IMR-90 (cell line): ENCODE measurements around the gene KCNK17. TPM values are rescaled to one million over a fixed set of nuclear protein-coding genes. Genes with fewer than 3 reads are reported as not detected.

Experiments used
- ATAC-seq: fragments of 200-7000 bp; cut with Tn5 transposase; 2 replicates; pipeline ENCODE4 v1.9.1; 2020; ENCODE audit warnings: low read depth, mild to moderate bottlenecking, moderate library complexity
- BruUV-seq: library from RNA; stranded (reverse); fragments of 400-500 nt; replicated peaks from 2 replicates; lab custom pipeline; 2021; lab: Mats Ljungman, UMichigan
- CTCF ChIA-PET: fragments of 300-600 bp; formaldehyde crosslinking; extraction: SDS; loops from one replicate; lab custom pipeline; 2021; ENCODE audit warnings: antibody characterized with exemption; lab: Yijun Ruan, JAX
- POLR2A ChIA-PET: fragments of 300-600 bp; sonication (Branson Sonifier 250); formaldehyde crosslinking; loops from one replicate; lab custom pipeline; 2022; ENCODE audit warnings: antibody characterized with exemption; ENCODE audit not compliant: unreplicated experiment; lab: Charles Lee
- DNase-seq: peaks from one replicate; pipeline ENCODE4 v3.0.0; 2013
- H2AFZ ChIP-seq: replicated peaks from 2 replicates; pipeline ENCODE3; 2013; ENCODE audit warnings: low read length, mild to moderate bottlenecking; ENCODE audit not compliant: poor library complexity
- H2AK5ac ChIP-seq: 2 replicates; pipeline ENCODE4 v1.6.1; 2013; ENCODE audit warnings: low read depth, low read length, inconsistent platforms
- H2AK9ac ChIP-seq: replicated peaks from 2 replicates; pipeline ENCODE3; 2013; ENCODE audit warnings: mild to moderate bottlenecking, low read depth, low read length, moderate library complexity; ENCODE audit not compliant: poor library complexity
- H2BK120ac ChIP-seq: 2 replicates; pipeline ENCODE4 v1.6.1; 2013; ENCODE audit warnings: low read depth, low read length, inconsistent platforms
- H2BK15ac ChIP-seq: 3 replicates; pipeline ENCODE4 v1.6.1; 2013; ENCODE audit warnings: low read depth, low read length, inconsistent platforms
- H2BK20ac ChIP-seq: 2 replicates; pipeline ENCODE4 v1.6.1; 2013; ENCODE audit warnings: low read depth, mild to moderate bottlenecking, inconsistent platforms, low read length, moderate library complexity
- H2BK5ac ChIP-seq: 2 replicates; pipeline ENCODE4 v1.6.1; 2013; ENCODE audit warnings: mild to moderate bottlenecking, low read depth, low read length, inconsistent platforms; ENCODE audit not compliant: poor library complexity, severe bottlenecking
- H3K14ac ChIP-seq: replicated peaks from 2 replicates; pipeline ENCODE4 v1.6.1; 2013; ENCODE audit warnings: low read depth, low read length, inconsistent platforms
- H3K18ac ChIP-seq: 2 replicates; pipeline ENCODE4 v1.6.1; 2013; ENCODE audit warnings: low read depth, low read length, control low read depth
- H3K23ac ChIP-seq: 2 replicates; pipeline ENCODE4 v1.6.1; 2013; ENCODE audit warnings: low read depth, low read length, inconsistent platforms
- H3K27ac ChIP-seq: 2 replicates; pipeline ENCODE4 v1.5.1; 2013; ENCODE audit warnings: mild to moderate bottlenecking, control low read depth, low read length; ENCODE audit not compliant: insufficient read depth
- H3K27me3 ChIP-seq: 2 replicates; pipeline ENCODE4 v1.6.1; 2013; ENCODE audit warnings: low read length; ENCODE audit not compliant: control insufficient read depth, insufficient read depth
- H3K36me3 ChIP-seq: 2 replicates; pipeline ENCODE4 v1.6.1; 2013; ENCODE audit warnings: low read length, mixed read lengths; ENCODE audit not compliant: control insufficient read depth, insufficient read depth
- H3K4ac ChIP-seq: 2 replicates; pipeline ENCODE4 v1.6.1; 2013; ENCODE audit warnings: low read depth, low read length, inconsistent platforms
- H3K4me1 ChIP-seq: 2 replicates; pipeline ENCODE4 v1.6.1; 2013; ENCODE audit warnings: low read length, mixed read lengths; ENCODE audit not compliant: control insufficient read depth, insufficient read depth
- H3K4me2 ChIP-seq: 2 replicates; pipeline ENCODE4 v1.6.1; 2013; ENCODE audit warnings: low read depth, mild to moderate bottlenecking, control low read depth, low read length, moderate library complexity
- H3K4me3 ChIP-seq: 2 replicates; pipeline ENCODE4 v1.5.1; 2013; ENCODE audit warnings: low read depth, mild to moderate bottlenecking, control low read depth, low read length, moderate library complexity; ENCODE audit not compliant: insufficient read depth
- H3K56ac ChIP-seq: 2 replicates; pipeline ENCODE4 v1.6.1; 2013; ENCODE audit warnings: low read length, inconsistent platforms; ENCODE audit not compliant: insufficient read depth; ENCODE audit errors: extremely low read depth
- H3K79me1 ChIP-seq, 2 experiments: 2 replicates each; pipeline ENCODE4 v1.6.1; 2013; ENCODE audit warnings: low read length in 2 of 2, inconsistent platforms in 1 of 2, low read depth in 1 of 2
- H3K9ac ChIP-seq: 2 replicates; pipeline ENCODE4 v1.6.1; 2013; ENCODE audit warnings: low read depth, low read length, control low read depth
- H3K9me1 ChIP-seq: 2 replicates; pipeline ENCODE4 v1.6.1; 2013; ENCODE audit warnings: low read length, inconsistent platforms; ENCODE audit not compliant: insufficient read depth
- H3K9me3 ChIP-seq: 2 replicates; pipeline ENCODE4 v1.6.1; 2013; ENCODE audit warnings: low read length; ENCODE audit not compliant: control insufficient read depth, insufficient read depth
- H4K20me1 ChIP-seq: 2 replicates; pipeline ENCODE4 v1.6.1; 2013; ENCODE audit warnings: low read length, inconsistent platforms; ENCODE audit not compliant: insufficient read depth
- H4K5ac ChIP-seq: 2 replicates; pipeline ENCODE4 v1.6.1; 2013; ENCODE audit warnings: mild to moderate bottlenecking, low read depth, low read length, control low read depth
- H4K8ac ChIP-seq, 2 experiments: 2 replicates each; pipeline ENCODE4 v1.6.1; 2013; ENCODE audit warnings: low read depth in 2 of 2, low read length in 2 of 2, control low read depth in 1 of 2, inconsistent platforms in 1 of 2
- H4K91ac ChIP-seq: 2 replicates; pipeline ENCODE4 v1.6.1; 2013; ENCODE audit warnings: low read depth, low read length, inconsistent platforms; ENCODE audit not compliant: insufficient read depth
- POLR2A ChIP-seq: IDR thresholded peaks from 2 replicates; pipeline ENCODE4 v1.6.1; 2012; ENCODE audit warnings: mild to moderate bottlenecking, low read depth, low read length
- RFX5 ChIP-seq: IDR thresholded peaks from 2 replicates; pipeline ENCODE4 v1.8.0; 2012; ENCODE audit warnings: low read depth, mild to moderate bottlenecking, low read length, moderate library complexity
- WGBS, 2 experiments: methylation state at CpG; one replicate each; pipeline versions ENCODE4 v1.1.5 to v1.1.7; 2013; ENCODE audit warnings: missing lambda C conversion rate in 2 of 2; ENCODE audit not compliant: insufficient read length in 1 of 2; ENCODE audit errors: extremely low coverage in 2 of 2; 5-methylcytosine and 5-hydroxymethylcytosine counted together
- dilution Hi-C: fragments of 300-500 bp; cut with HindIII; formaldehyde crosslinking; loops from one replicate; pipeline ENCODE4 v1.14.3; 2018; ENCODE audit warnings: low sequenced_read_pairs; ENCODE audit not compliant: unreplicated experiment
- in situ Hi-C: fragments of 300-500 bp; cut with MboI; formaldehyde crosslinking; loops from 3 replicates; pipeline ENCODE4 v1.14.3; 2019; ENCODE audit warnings: low sequenced_read_pairs, inconsistent platforms, mixed read lengths
- intact Hi-C: fragments of 100-400 bp; cut with micrococcal nuclease; formaldehyde crosslinking; loops from 2 replicates; pipeline ENCODE4 v1.10.0; 2022
- polyA plus RNA-seq, 3 experiments: library from polyadenylated mRNA; depleted of rRNA; stranded (reverse); fragments of >200 nt; gene quantifications; 2 replicates each; pipeline ENCODE4 v1.2.3, GENCODE V29; 2012; ENCODE audit warnings: low replicate concordance in 1 of 3
- total RNA-seq: library from RNA; depleted of rRNA; stranded (reverse); fragments of >200 nt; gene quantifications from 2 replicates; pipeline ENCODE4 v1.2.3, GENCODE V29; 2012

The KCNK17 gene
- total and polyA plus RNA-seq, 2 of the 4 experiments (the other 2 are of a cell fraction), result not detected

DNA sequence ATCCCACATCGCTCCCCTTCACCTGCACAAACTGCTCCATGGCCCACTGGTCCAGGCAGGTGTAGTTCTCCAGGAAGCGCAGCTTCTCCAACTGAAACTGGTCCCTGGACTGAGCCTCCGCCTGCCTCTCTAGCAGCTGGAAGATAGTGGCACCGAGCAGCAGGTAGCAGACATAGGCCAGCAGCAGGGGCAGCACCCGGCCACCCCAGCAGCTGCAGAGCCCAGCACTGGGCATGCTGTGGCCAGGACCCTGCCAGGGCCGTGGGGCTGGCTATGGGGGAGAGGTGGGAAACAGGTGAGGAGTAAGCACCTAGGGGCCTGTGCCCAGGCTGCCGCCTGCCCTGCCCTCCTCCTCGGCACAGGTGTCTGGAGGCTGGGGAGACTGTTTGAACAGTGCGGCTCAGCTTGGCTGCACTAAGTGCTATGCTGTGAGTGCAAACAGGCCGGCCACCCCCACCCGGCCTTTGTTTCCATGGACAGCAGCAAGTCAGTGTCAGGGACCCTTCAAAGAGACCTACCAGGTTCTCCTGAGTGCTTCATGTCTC is 8.2 kb upstream of the KCNK17 start, which contains the start of gene KCNK16:
Gene KCNK16 (minus strand): TSS at position 397 of the 545 bp plus-strand sequence. CDS start 162 bp downstream, at position 235.
- H4K5ac ChIP-seq, result no peak within 1 kb of the TSS
- no peak within 1 kb of the TSS for H3K56ac ChIP-seq
- DNase-seq (no peak), ATAC-seq (no peak)
- WGBS, 2 experiments, result 19% methylated on average over 2 of the region's 11 CpGs; no CpG with 5 or more reads in 1 of the 2 experiments
- CTCF ChIA-PET, result no interaction called here
- no peaks in the 10 kb centered on the region for H3K79me1 ChIP-seq
- no peak within 1 kb of the TSS for H2BK15ac ChIP-seq
- H2BK5ac ChIP-seq, result no peak within 1 kb of the TSS
- no peaks in the 10 kb centered on the region for H4K20me1 ChIP-seq
- no peak within 1 kb of the TSS for H3K4me3 ChIP-seq
- H3K18ac ChIP-seq, result no peak within 1 kb of the TSS
- H3K4me2 ChIP-seq, result no peak within 1 kb of the TSS
- no peak within 1 kb of the TSS for H3K14ac ChIP-seq
- no peak within 1 kb of the TSS for H3K9ac ChIP-seq
- no peaks in the 10 kb centered on the region for H3K36me3 ChIP-seq
- H2BK120ac ChIP-seq, result no peak within 1 kb of the TSS
- H3K9me1 ChIP-seq, result no peaks in the 10 kb centered on the region
- BruUV-seq, result no TSS peak
- H2AK5ac ChIP-seq, result no peak within 1 kb of the TSS
- H2AK9ac ChIP-seq, result no peak within 1 kb of the TSS
- H3K23ac ChIP-seq, result no peak within 1 kb of the TSS
- H3K9me3 ChIP-seq, result no peaks in the 10 kb centered on the region
- no peak within 1 kb of the TSS for H3K4ac ChIP-seq
- H4K91ac ChIP-seq, result no peak within 1 kb of the TSS
- no peaks in the 10 kb centered on the region for H3K27me3 ChIP-seq
- H2AFZ ChIP-seq, result no peak within 1 kb of the TSS
- no peak within 1 kb of the TSS for H2BK20ac ChIP-seq
- POLR2A ChIA-PET, result no interaction called here
- dilution Hi-C loops (no loop called here), intact Hi-C loops (no loop called here), in situ Hi-C loops (no loop called here)
- no peak within 1 kb of the TSS for H3K27ac ChIP-seq
- no peaks in the 10 kb centered on the region for H3K4me1 ChIP-seq
- H4K8ac ChIP-seq, result no peak within 1 kb of the TSS
- TF ChIP-seq POLR2A (no peak), RFX5 (no peak)
